Measurements from ENCODE around the gene PCDHGA4.
"Not testable (repeated sequence)": the region's sequence is repeated elsewhere in the genome, so short reads cannot be mapped to it uniquely, and the experiment has no call there.

The PCDHGA4 gene

GRCh38 chr5:141354900-141355469, at the start of gene PCDHGA4:
Gene PCDHGA4 (plus strand): TSS chr5:141355021. CDS start chr5:141355108, 87 bp downstream.
- Histone ChIP-seq H3K4me1 (no peaks in the 10 kb centered on the region), H3K4me2 (no peak within 1 kb of the TSS), H3K4me3 (no peak within 1 kb of the TSS), H3K36me3 (no peaks in the 10 kb centered on the region), H3K9me3 (peaks cover 67% of the 10 kb centered on the region), H4K20me1 (no peaks in the 10 kb centered on the region), H3K27ac (no peak within 1 kb of the TSS), H3K9ac (no peak within 1 kb of the TSS), H3K27me3 (no peaks in the 10 kb centered on the region)
- no peak for TF ChIP-seq Cebpa-rat (IDR thresholded peaks at IDR 0.05)

- H3K9ac ChIP-seq, result no peak overlapping the region
These were observed 48.2 kb upstream of the PCDHGA4 start for GRCh38 chr5:141306630-141307029.

GRCh38 chr5:141313711-141314110, 41.1 kb upstream of the PCDHGA4 start:
- Histone ChIP-seq H3K36me3 (peaks cover 88% of the 10 kb centered on the region), H3K4me3 (no peak overlapping the region), H4K20me1 (peaks cover 5% of the 10 kb centered on the region; the same call in 1 of the 2 replicates), H3K27ac (no peak overlapping the region), H3K4me1 (no peaks in the 10 kb centered on the region), H3K4me2 (no peak overlapping the region), H3K27me3 (no peaks in the 10 kb centered on the region), H3K9ac (no peak overlapping the region), H3K9me3 (peaks cover 95% of the 10 kb centered on the region)
- no peak for TF ChIP-seq Cebpa-rat (IDR thresholded peaks at IDR 0.05)

More at GRCh38 chr5:141306630-141307029, 48.2 kb upstream of the PCDHGA4 start:
- Histone ChIP-seq H3K4me3 (0 out of 2 replicates have a peak overlapping the region, but pooled peaks have one; percentile 22), H3K9me3 (peaks cover 92% of the 10 kb centered on the region), H3K36me3 (peaks cover 65% of the 10 kb centered on the region), H3K27ac (no peak overlapping the region), H4K20me1 (no peaks in the 10 kb centered on the region), H3K27me3 (no peaks in the 10 kb centered on the region), H3K4me1 (no peaks in the 10 kb centered on the region), H3K4me2 (no peak overlapping the region)
- no peak for TF ChIP-seq Cebpa-rat (IDR thresholded peaks at IDR 0.05)

- H3K9me3 ChIP-seq, result peaks cover 98% of the 10 kb centered on the region
These were observed 37.9 kb upstream of the PCDHGA4 start for GRCh38 chr5:141316963-141317362.

GRCh38 chr5:141319202-141319601, 35.6 kb upstream of the PCDHGA4 start:
- no peak for TF ChIP-seq Cebpa-rat (IDR thresholded peaks at IDR 0.05)
- Histone ChIP-seq H3K36me3 (peaks cover 57% of the 10 kb centered on the region), H3K4me3 (peak overlapping the region; percentile 76)

More at GRCh38 chr5:141316963-141317362, 37.9 kb upstream of the PCDHGA4 start:
- H3K9ac ChIP-seq, H3K27me3 ChIP-seq, H3K4me2 ChIP-seq, H3K4me1 ChIP-seq, H4K20me1 ChIP-seq, H3K27ac ChIP-seq: not testable (repeated sequence)
- H3K4me3 ChIP-seq, result peak overlapping the region; percentile 76
- peaks cover 79% of the 10 kb centered on the region for H3K36me3 ChIP-seq

GRCh38 chr5:141319699-141320098, 35.1 kb upstream of the PCDHGA4 start:
- H3K4me1 ChIP-seq, result peaks cover 6% of the 10 kb centered on the region; the same call in 1 of the 2 replicates
- H3K27me3 ChIP-seq, result no peaks in the 10 kb centered on the region
- no peak for TF ChIP-seq Cebpa-rat (IDR thresholded peaks at IDR 0.05)
- H3K36me3 ChIP-seq, result peaks cover 53% of the 10 kb centered on the region
- H3K9me3 ChIP-seq, result peaks cover 89% of the 10 kb centered on the region
- H3K4me3 ChIP-seq, result peak overlapping the region; percentile 76
- no peaks in the 10 kb centered on the region for H4K20me1 ChIP-seq
- no peak overlapping the region for H3K27ac ChIP-seq
- H3K9ac ChIP-seq, result peak overlapping the region; percentile 91; the same call in 1 of the 2 replicates
- peak overlapping the region; percentile 69 for H3K4me2 ChIP-seq

More at GRCh38 chr5:141319202-141319601, 35.6 kb upstream of the PCDHGA4 start:
- H3K9ac ChIP-seq, result no peak overlapping the region
- no peak overlapping the region for H3K27ac ChIP-seq
- H3K9me3 ChIP-seq, result peaks cover 91% of the 10 kb centered on the region
- no peaks in the 10 kb centered on the region for H3K27me3 ChIP-seq
- peaks cover 1% of the 10 kb centered on the region; the same call in 1 of the 2 replicates for H4K20me1 ChIP-seq
- peak overlapping the region; percentile 69 for H3K4me2 ChIP-seq
- H3K4me1 ChIP-seq, result peaks cover 6% of the 10 kb centered on the region; the same call in 1 of the 2 replicates

GRCh38 chr5:141320225-141321169, 34.3 kb upstream of the PCDHGA4 start, which contains the start of gene TAF7:
Gene TAF7 (minus strand): TSS chr5:141320784. CDS start chr5:141320044, 740 bp downstream.
- H3K9ac ChIP-seq, result peak within 1 kb of the TSS; percentile 91

GRCh38 chr5:141322261-141322660, 32.6 kb upstream of the PCDHGA4 start:
- H3K27me3 ChIP-seq, result no peaks in the 10 kb centered on the region
- H3K4me2 ChIP-seq, result no peak overlapping the region
- peaks cover 80% of the 10 kb centered on the region for H3K9me3 ChIP-seq
- H3K4me1 ChIP-seq, result peaks cover 12% of the 10 kb centered on the region
- no peaks in the 10 kb centered on the region for H4K20me1 ChIP-seq
- H3K9ac ChIP-seq, result no peak overlapping the region
- H3K27ac ChIP-seq, result no peak overlapping the region
- TF ChIP-seq Cebpa-rat (IDR thresholded peaks at IDR 0.05), result no peak
- H3K36me3 ChIP-seq, result peaks cover 31% of the 10 kb centered on the region
- no peak overlapping the region for H3K4me3 ChIP-seq

More at GRCh38 chr5:141320225-141321169, 34.3 kb upstream of the PCDHGA4 start, which contains the start of gene TAF7:
- Histone ChIP-seq H3K9me3 (peaks cover 87% of the 10 kb centered on the region), H3K27ac (peak within 1 kb of the TSS; percentile 93), H3K36me3 (peaks cover 45% of the 10 kb centered on the region), H3K4me1 (peaks cover 6% of the 10 kb centered on the region; the same call in 1 of the 2 replicates), H3K27me3 (no peaks in the 10 kb centered on the region), H3K4me2 (peak within 1 kb of the TSS; percentile 69), H4K20me1 (no peaks in the 10 kb centered on the region), H3K4me3 (peak within 1 kb of the TSS; percentile 76)
- TF ChIP-seq Cebpa-rat (IDR thresholded peaks at IDR 0.05), result no peak

- Histone ChIP-seq H3K9ac (peak overlapping the region; percentile 82), H4K20me1 (no peaks in the 10 kb centered on the region), H3K36me3 (peaks cover 26% of the 10 kb centered on the region), H3K4me1 (peaks cover 9% of the 10 kb centered on the region), H3K9me3 (peaks cover 81% of the 10 kb centered on the region), H3K4me3 (peak overlapping the region; percentile 67), H3K27me3 (no peaks in the 10 kb centered on the region), H3K27ac (peak overlapping the region; percentile 84), H3K4me2 (peak overlapping the region; percentile 69)
- no peak for TF ChIP-seq Cebpa-rat (IDR thresholded peaks at IDR 0.05)
These were observed 28.6 kb upstream of the PCDHGA4 start for GRCh38 chr5:141326088-141326854.

Data from BLaER1 (cell line).